ENCODE measurements around the gene MUC13.

Gene MUC13

DNA sequence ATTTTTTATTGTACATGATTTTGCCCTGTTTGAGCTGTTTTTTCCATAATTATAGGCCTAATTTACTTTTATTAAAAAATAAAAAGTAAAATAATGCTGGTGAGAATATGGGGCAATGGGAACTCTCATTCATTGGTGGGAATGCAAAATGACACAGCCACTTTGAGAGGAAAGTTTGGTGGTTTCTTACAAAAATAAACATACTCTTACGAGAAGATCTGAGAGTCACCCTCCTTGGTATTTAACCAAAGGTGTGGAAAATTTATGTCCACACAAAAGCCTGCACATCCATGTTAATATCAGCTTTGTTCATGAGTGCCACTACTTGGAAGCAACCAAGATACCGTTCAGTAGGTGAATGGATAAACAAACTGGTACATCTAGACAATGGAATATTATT is 9.8 kb downstream of the MUC13 start:
- TF ChIP-seq CTCF (IDR thresholded peaks at IDR 0.05; ENCODE audit: insufficient read depth, low read length) (no peak), SPI1 (IDR thresholded peaks at IDR 0.05; ENCODE audit: borderline replicate concordance, low read depth) (no peak), GABPA (IDR thresholded peaks at IDR 0.05; ENCODE audit: low read depth) (no peak), POLR2AphosphoS5 (IDR thresholded peaks at IDR 0.05; ENCODE audit: low read depth) (no peak)
- TF ChIP-seq, protein P1, sequence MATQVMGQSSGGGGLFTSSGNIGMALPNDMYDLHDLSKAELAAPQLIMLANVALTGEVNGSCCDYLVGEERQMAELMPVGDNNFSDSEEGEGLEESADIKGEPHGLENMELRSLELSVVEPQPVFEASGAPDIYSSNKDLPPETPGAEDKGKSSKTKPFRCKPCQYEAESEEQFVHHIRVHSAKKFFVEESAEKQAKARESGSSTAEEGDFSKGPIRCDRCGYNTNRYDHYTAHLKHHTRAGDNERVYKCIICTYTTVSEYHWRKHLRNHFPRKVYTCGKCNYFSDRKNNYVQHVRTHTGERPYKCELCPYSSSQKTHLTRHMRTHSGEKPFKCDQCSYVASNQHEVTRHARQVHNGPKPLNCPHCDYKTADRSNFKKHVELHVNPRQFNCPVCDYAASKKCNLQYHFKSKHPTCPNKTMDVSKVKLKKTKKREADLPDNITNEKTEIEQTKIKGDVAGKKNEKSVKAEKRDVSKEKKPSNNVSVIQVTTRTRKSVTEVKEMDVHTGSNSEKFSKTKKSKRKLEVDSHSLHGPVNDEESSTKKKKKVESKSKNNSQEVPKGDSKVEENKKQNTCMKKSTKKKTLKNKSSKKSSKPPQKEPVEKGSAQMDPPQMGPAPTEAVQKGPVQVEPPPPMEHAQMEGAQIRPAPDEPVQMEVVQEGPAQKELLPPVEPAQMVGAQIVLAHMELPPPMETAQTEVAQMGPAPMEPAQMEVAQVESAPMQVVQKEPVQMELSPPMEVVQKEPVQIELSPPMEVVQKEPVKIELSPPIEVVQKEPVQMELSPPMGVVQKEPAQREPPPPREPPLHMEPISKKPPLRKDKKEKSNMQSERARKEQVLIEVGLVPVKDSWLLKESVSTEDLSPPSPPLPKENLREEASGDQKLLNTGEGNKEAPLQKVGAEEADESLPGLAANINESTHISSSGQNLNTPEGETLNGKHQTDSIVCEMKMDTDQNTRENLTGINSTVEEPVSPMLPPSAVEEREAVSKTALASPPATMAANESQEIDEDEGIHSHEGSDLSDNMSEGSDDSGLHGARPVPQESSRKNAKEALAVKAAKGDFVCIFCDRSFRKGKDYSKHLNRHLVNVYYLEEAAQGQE (IDR thresholded peaks at IDR 0.05; ENCODE audit: insufficient replicate concordance, low read depth): no peak
- Histone ChIP-seq H3K27me3 (ENCODE audit: insufficient read depth, poor library complexity, severe bottlenecking) (peaks cover 2% of the 10 kb centered on the region), H3K27ac (replicated peaks) (no peak overlapping the region), H3K4me3 (replicated peaks; ENCODE audit: insufficient read depth, low read length) (no peak overlapping the region)
- no peak for DNase-seq (ENCODE audit: low read depth in 1 of 2, low spot score in 1 of 2)

- H3K27me3 ChIP-seq (ENCODE audit: insufficient read depth, poor library complexity, severe bottlenecking): peaks cover 2% of the 10 kb centered on the region
- no peak for DNase-seq (ENCODE audit: low read depth in 1 of 2, low spot score in 1 of 2)
- no peak overlapping the region for H3K27ac ChIP-seq (replicated peaks)
- H3K4me3 ChIP-seq (replicated peaks; ENCODE audit: insufficient read depth, low read length): no peak overlapping the region
- TF ChIP-seq CTCF (IDR thresholded peaks at IDR 0.05; ENCODE audit: insufficient read depth, low read length): no peak
- TF ChIP-seq SPI1 (IDR thresholded peaks at IDR 0.05; ENCODE audit: borderline replicate concordance, low read depth): no peak
- no peak for TF ChIP-seq GABPA (IDR thresholded peaks at IDR 0.05; ENCODE audit: low read depth)
- TF ChIP-seq, protein P1 (IDR thresholded peaks at IDR 0.05; ENCODE audit: insufficient replicate concordance, low read depth): no peak
- no peak for TF ChIP-seq POLR2AphosphoS5 (IDR thresholded peaks at IDR 0.05; ENCODE audit: low read depth)
Observed at GRCh38 chr3:124923833-124924232, 10.7 kb downstream of the MUC13 start.

DNA sequence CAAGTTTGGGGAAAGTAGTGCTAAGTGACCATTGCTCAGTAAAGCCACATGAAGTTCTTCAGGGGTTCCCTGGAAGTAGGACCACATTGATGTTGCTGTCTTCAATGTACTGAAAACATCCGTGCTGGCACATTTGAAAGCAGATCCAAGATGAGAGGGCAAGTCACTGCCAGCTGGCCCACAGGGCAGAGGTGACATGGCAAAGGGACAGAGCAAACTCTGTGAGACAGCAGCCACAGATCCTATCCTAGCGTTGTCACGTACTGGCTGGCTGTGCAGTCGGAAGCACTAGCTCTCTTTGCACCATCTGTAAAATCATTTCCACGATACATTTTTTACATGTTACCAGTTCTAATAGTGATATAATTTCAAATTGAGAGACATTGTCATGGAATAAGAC is 13.8 kb downstream of the MUC13 start:
- DNase-seq (ENCODE audit: low read depth in 1 of 2, low spot score in 1 of 2): no peak
- H3K27ac ChIP-seq (replicated peaks): no peak overlapping the region
- TF ChIP-seq, protein P1 (IDR thresholded peaks at IDR 0.05; ENCODE audit: insufficient replicate concordance, low read depth): no peak
- TF ChIP-seq SPI1 (IDR thresholded peaks at IDR 0.05; ENCODE audit: borderline replicate concordance, low read depth) (no peak), GABPA (IDR thresholded peaks at IDR 0.05; ENCODE audit: low read depth) (no peak), POLR2AphosphoS5 (IDR thresholded peaks at IDR 0.05; ENCODE audit: low read depth) (no peak), CTCF (IDR thresholded peaks at IDR 0.05; ENCODE audit: insufficient read depth, low read length) (no peak)
- H3K27me3 ChIP-seq (ENCODE audit: insufficient read depth, poor library complexity, severe bottlenecking): peaks cover 2% of the 10 kb centered on the region
- H3K4me3 ChIP-seq (replicated peaks; ENCODE audit: insufficient read depth, low read length): no peak overlapping the region

Data from HL-60 (cell line).